B cell (primary cell): ENCODE measurements around the gene PACSIN3. TPM values are rescaled to one million over a fixed set of nuclear protein-coding genes. Genes with fewer than 3 reads are reported as not detected.

Source experiments
- ATAC-seq: fragments of 200-7000 bp; cut with Tn5 transposase; one replicate; pipeline ENCODE4 v1.10.0; 2021; ENCODE audit warnings: low read depth, mild to moderate bottlenecking, moderate number of reproducible peaks, moderate library complexity
- CTCF ChIA-PET: fragments of 350-600 bp; sonication (Branson Sonifier 250); formaldehyde crosslinking; loops from one replicate; lab custom pipeline; 2021; ENCODE audit warnings: antibody characterized with exemption, inconsistent platforms; lab: Charles Lee
- POLR2A ChIA-PET: fragments of 350-600 bp; sonication (Branson Sonifier 250); formaldehyde crosslinking; loops from one replicate; lab custom pipeline; 2021; ENCODE audit warnings: antibody characterized with exemption; lab: Charles Lee
- DNase-seq: peaks from one replicate; pipeline ENCODE4 v3.0.0; 2013
- H2AFZ ChIP-seq: 2 replicates; pipeline ENCODE4 v1.6.1; 2012; ENCODE audit warnings: mild to moderate bottlenecking, low read depth, low read length; ENCODE audit not compliant: insufficient read depth, poor library complexity, severe bottlenecking
- H3K27ac ChIP-seq, 2 donors: 1 replicate in 1 of 2; 2 replicates in 1 of 2; pipeline ENCODE4 v1.5.1; 2012 to 2013; ENCODE audit warnings: low read length in 2 of 2, mild to moderate bottlenecking in 2 of 2, moderate library complexity in 1 of 2
- H3K27me3 ChIP-seq, 4 experiments: fragments of 200-600 bp in 1 of 4; sonication (generic) in 1 of 4; replicated peaks in 1 of 4; 1 replicate in 2 of 4; 2 replicates in 2 of 4; pipeline versions ENCODE4 v1.6.1 to v1.7.0; 2013 to 2016; ENCODE audit warnings: low read length in 3 of 4, mild to moderate bottlenecking in 2 of 4, mixed read lengths in 1 of 4, moderate library complexity in 1 of 4; ENCODE audit not compliant: insufficient read depth in 4 of 4, control insufficient read depth in 3 of 4; ENCODE audit errors: control extremely low read depth in 1 of 4
- H3K36me3 ChIP-seq, 2 experiments: replicated peaks in 1 of 2; 1 replicate in 1 of 2; 2 replicates in 1 of 2; pipeline versions ENCODE4 v1.6.1 to v1.7.1; 2013; ENCODE audit warnings: low read length in 1 of 2; ENCODE audit not compliant: insufficient read depth in 2 of 2, control insufficient read depth in 1 of 2; ENCODE audit errors: control extremely low read depth in 1 of 2, extremely low read depth in 1 of 2
- H3K4me1 ChIP-seq, 2 donors: fragments of 200-600 bp in 1 of 2; sonication (generic) in 1 of 2; 1 replicate in 1 of 2; 2 replicates in 1 of 2; pipeline versions ENCODE4 v1.5.1 to v1.6.1; 2013 to 2017; ENCODE audit warnings: low read length in 2 of 2; ENCODE audit not compliant: control insufficient read depth in 2 of 2, insufficient read depth in 2 of 2
- H3K4me2 ChIP-seq: replicated peaks from 2 replicates; pipeline ENCODE3; 2012; ENCODE audit warnings: mild to moderate bottlenecking, low read depth, low read length; ENCODE audit not compliant: poor library complexity, severe bottlenecking
- H3K4me3 ChIP-seq, 5 experiments: fragments of 200-600 bp in 1 of 5; sonication (generic) in 1 of 5; 1 replicate in 3 of 5; 2 replicates in 2 of 5; pipeline versions ENCODE4 v1.5.1 to v1.7.0; 2011 to 2016; ENCODE audit warnings: low read length in 4 of 5, mild to moderate bottlenecking in 4 of 5, low read depth in 2 of 5, control low read depth in 1 of 5, moderate library complexity in 1 of 5; ENCODE audit not compliant: insufficient read depth in 1 of 5; ENCODE audit errors: control extremely low read depth in 1 of 5, extremely low read depth in 1 of 5
- H3K79me2 ChIP-seq: fragments of 200-600 bp; sonication (generic); one replicate; pipeline ENCODE4 v1.6.0; 2016; ENCODE audit warnings: low read length; ENCODE audit not compliant: control insufficient read depth, insufficient read depth
- H3K9ac ChIP-seq: fragments of 200-600 bp; sonication (generic); 2 replicates; pipeline ENCODE4 v1.6.1; 2017; ENCODE audit warnings: mild to moderate bottlenecking, low read length, moderate library complexity
- H3K9me3 ChIP-seq, 3 donors: one replicate each; pipeline versions ENCODE4 v1.6.1 to v1.7.1; 2013; ENCODE audit warnings: low read length in 2 of 3; ENCODE audit not compliant: control insufficient read depth in 2 of 3, insufficient read depth in 1 of 3; ENCODE audit errors: control extremely low read depth in 1 of 3
- H4K20me1 ChIP-seq: 2 replicates; pipeline ENCODE4 v1.6.0; 2012; ENCODE audit warnings: mild to moderate bottlenecking, low read length; ENCODE audit not compliant: insufficient read depth, control insufficient read depth, poor library complexity, severe bottlenecking
- H3K27ac Mint-ChIP-seq: one replicate; pipeline ENCODE4 v1.8.0; 2021; ENCODE audit warnings: mixed read lengths
- H3K27me3 Mint-ChIP-seq: one replicate; pipeline ENCODE4 v1.8.0; 2021; ENCODE audit warnings: mixed read lengths
- H3K4me1 Mint-ChIP-seq: one replicate; pipeline ENCODE4 v1.8.0; 2021; ENCODE audit warnings: mixed read lengths
- H3K4me3 Mint-ChIP-seq: one replicate; pipeline ENCODE4 v1.8.0; 2021; ENCODE audit warnings: mixed read lengths
- H3K9me3 Mint-ChIP-seq: one replicate; pipeline ENCODE4 v1.8.0; 2022; ENCODE audit warnings: mixed read lengths; ENCODE audit not compliant: insufficient read depth
- EZH2 ChIP-seq: IDR thresholded peaks from 2 replicates; pipeline ENCODE4 v1.6.1; 2012; ENCODE audit warnings: borderline replicate concordance, low read depth, mild to moderate bottlenecking, moderate library complexity, low read length; ENCODE audit not compliant: insufficient read depth, poor library complexity, severe bottlenecking
- WGBS: methylation state at CpG from one replicate; pipeline ENCODE4 v1.1.5; 2013; ENCODE audit warnings: missing lambda C conversion rate; ENCODE audit not compliant: insufficient coverage; 5-methylcytosine and 5-hydroxymethylcytosine counted together
- intact Hi-C: fragments of 100-400 bp; cut with micrococcal nuclease; formaldehyde crosslinking; loops from one replicate; pipeline ENCODE4 v1.10.0; 2022
- polyA plus RNA-seq: library from polyadenylated mRNA; depleted of rRNA; stranded (reverse); fragments of >200 nt; gene quantifications from 2 replicates; pipeline ENCODE4 v1.2.3, GENCODE V29; 2012
- total RNA-seq, 2 donors: library from RNA; stranded (reverse); fragments of 120-200 nt in 1 of 2; gene quantifications; 1 replicate in 1 of 2; 2 replicates in 1 of 2; pipeline versions ENCODE4 v1.2.3 to v1.2.4, GENCODE V29; 2013 to 2022
- TF ChIP-seq, protein P1 (sequence below): fragments of 200-600 bp; IDR thresholded peaks from one replicate; pipeline ENCODE4 v1.8.0; 2022; ENCODE audit warnings: antibody characterized with exemption, mild to moderate bottlenecking

PACSIN3 gene
- total and polyA plus RNA-seq, 2 donors (not counting 1 experiment from before 2014, with no cell fraction given), result 2.1 TPM; not detected in 1

DNA sequence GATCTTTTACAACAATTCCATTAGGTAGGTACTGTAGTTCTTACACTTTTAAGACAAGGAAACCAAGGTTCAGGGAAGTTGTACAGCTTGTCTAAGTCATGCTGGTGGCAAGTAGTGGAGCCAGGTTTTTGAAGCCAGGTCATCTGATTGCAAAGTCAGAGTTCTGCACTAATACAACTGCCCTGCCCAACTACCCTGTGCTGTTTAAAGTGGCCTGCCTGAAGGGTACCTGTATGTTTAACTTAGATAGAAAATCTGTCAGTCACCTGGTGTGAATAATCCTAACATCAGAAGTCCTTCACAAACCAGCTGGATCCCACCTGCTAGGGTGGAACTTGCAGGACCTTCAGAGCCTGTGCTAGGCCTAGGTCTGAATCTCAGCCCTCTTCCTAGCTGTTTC lies 53.7 kb downstream of the PACSIN3 start:
- H3K4me3 Mint-ChIP-seq, result no peak overlapping the region
- TF ChIP-seq, protein P1, sequence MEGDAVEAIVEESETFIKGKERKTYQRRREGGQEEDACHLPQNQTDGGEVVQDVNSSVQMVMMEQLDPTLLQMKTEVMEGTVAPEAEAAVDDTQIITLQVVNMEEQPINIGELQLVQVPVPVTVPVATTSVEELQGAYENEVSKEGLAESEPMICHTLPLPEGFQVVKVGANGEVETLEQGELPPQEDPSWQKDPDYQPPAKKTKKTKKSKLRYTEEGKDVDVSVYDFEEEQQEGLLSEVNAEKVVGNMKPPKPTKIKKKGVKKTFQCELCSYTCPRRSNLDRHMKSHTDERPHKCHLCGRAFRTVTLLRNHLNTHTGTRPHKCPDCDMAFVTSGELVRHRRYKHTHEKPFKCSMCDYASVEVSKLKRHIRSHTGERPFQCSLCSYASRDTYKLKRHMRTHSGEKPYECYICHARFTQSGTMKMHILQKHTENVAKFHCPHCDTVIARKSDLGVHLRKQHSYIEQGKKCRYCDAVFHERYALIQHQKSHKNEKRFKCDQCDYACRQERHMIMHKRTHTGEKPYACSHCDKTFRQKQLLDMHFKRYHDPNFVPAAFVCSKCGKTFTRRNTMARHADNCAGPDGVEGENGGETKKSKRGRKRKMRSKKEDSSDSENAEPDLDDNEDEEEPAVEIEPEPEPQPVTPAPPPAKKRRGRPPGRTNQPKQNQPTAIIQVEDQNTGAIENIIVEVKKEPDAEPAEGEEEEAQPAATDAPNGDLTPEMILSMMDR, result no peak
- TF ChIP-seq EZH2, result no peak
- no peaks in the 10 kb centered on the region for H3K9me3 Mint-ChIP-seq
- no peak overlapping the region for H3K4me3 ChIP-seq
- ATAC-seq (no peak), DNase-seq (no peak)
- no peaks in the 10 kb centered on the region for H3K9me3 ChIP-seq
- H3K36me3 ChIP-seq, result no peaks in the 10 kb centered on the region
- H3K27ac Mint-ChIP-seq, result no peak overlapping the region
- no peaks in the 10 kb centered on the region for H3K4me1 Mint-ChIP-seq
- H3K4me2 ChIP-seq, result no peak overlapping the region
- no peak overlapping the region for H3K27ac ChIP-seq
- no peaks in the 10 kb centered on the region for H3K79me2 ChIP-seq
- H2AFZ ChIP-seq, result no peak overlapping the region
- no peaks in the 10 kb centered on the region for H3K27me3 Mint-ChIP-seq
- intact Hi-C loops, result no loop called here
- H3K27me3 ChIP-seq, result no peaks in the 10 kb centered on the region
- H4K20me1 ChIP-seq, result no peaks in the 10 kb centered on the region
- ChIA-PET CTCF (no interaction called here), POLR2A (no interaction called here)
- no peak overlapping the region for H3K9ac ChIP-seq
- no peaks in the 10 kb centered on the region for H3K4me1 ChIP-seq

DNA sequence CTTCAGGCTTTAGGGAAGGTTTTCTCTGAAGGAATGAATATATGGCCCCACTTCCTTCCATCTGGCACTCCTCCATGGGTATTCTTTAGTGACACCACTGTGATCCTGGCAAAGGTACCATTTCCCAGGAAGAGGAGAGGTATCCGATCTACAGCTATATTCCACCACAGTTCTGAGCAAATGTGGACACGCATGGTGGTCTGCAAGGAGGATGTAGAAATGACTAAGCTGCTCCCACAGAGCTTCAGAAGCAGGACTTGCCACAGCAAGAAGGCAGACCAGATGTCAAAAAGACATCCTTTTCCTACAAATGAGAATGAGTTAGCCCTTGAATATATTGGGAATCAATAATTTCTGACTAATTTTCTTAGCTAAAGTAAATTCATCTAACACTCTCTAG lies 55.1 kb downstream of the PACSIN3 start:
- no peak overlapping the region for H3K9ac ChIP-seq
- Mint-ChIP-seq H3K27me3 (no peaks in the 10 kb centered on the region), H3K4me3 (no peak overlapping the region), H3K4me1 (no peaks in the 10 kb centered on the region), H3K27ac (no peak overlapping the region), H3K9me3 (no peaks in the 10 kb centered on the region)
- H3K27ac ChIP-seq, result no peak overlapping the region
- CTCF ChIA-PET, result interaction anchor here (0.6 to 1.5 kb wide), 3 partner anchors 21 to 296 kb away, joined by 3 to 6 read pairs (median 3); no protein-coding TSS in a partner anchor
- POLR2A ChIA-PET, result no interaction called here
- no peaks in the 10 kb centered on the region for H3K27me3 ChIP-seq
- H4K20me1 ChIP-seq, result no peaks in the 10 kb centered on the region
- no CpG with 5 or more reads among the region's 2 CpGs for WGBS
- ATAC-seq, result no peak
- no peaks in the 10 kb centered on the region for H3K9me3 ChIP-seq
- H3K4me3 ChIP-seq, result no peak overlapping the region
- H3K4me1 ChIP-seq, result no peaks in the 10 kb centered on the region
- H3K36me3 ChIP-seq, result no peaks in the 10 kb centered on the region
- intact Hi-C loops, result no loop called here
- H2AFZ ChIP-seq, result no peak overlapping the region
- no peak overlapping the region for H3K4me2 ChIP-seq
- no peaks in the 10 kb centered on the region for H3K79me2 ChIP-seq
- DNase-seq, result no peak
- TF ChIP-seq, protein P1, result no peak
- no peak for TF ChIP-seq EZH2
